ENCODE measurements around the gene NOPCHAP1. TPM values are rescaled to one million over a fixed set of nuclear protein-coding genes. Genes with fewer than 3 reads are reported as not detected.

NOPCHAP1 gene
- total RNA-seq, 6 donors from 2014 or later = 2.1 to 13.0 (median 7.6) TPM

- no peak overlapping the region for H3K27ac ChIP-seq
- ATAC-seq (ENCODE audit: low FRiP score in 2 of 2) = no peak
- H3K4me3 ChIP-seq = no peak overlapping the region
- no peak for DNase-seq
- H3K36me3 ChIP-seq = peaks cover 0 to 3% (median 0%) of the 10 kb centered on the region in 4 donors
- TF ChIP-seq, protein P1, sequence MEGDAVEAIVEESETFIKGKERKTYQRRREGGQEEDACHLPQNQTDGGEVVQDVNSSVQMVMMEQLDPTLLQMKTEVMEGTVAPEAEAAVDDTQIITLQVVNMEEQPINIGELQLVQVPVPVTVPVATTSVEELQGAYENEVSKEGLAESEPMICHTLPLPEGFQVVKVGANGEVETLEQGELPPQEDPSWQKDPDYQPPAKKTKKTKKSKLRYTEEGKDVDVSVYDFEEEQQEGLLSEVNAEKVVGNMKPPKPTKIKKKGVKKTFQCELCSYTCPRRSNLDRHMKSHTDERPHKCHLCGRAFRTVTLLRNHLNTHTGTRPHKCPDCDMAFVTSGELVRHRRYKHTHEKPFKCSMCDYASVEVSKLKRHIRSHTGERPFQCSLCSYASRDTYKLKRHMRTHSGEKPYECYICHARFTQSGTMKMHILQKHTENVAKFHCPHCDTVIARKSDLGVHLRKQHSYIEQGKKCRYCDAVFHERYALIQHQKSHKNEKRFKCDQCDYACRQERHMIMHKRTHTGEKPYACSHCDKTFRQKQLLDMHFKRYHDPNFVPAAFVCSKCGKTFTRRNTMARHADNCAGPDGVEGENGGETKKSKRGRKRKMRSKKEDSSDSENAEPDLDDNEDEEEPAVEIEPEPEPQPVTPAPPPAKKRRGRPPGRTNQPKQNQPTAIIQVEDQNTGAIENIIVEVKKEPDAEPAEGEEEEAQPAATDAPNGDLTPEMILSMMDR (IDR thresholded peaks at IDR 0.05) = no peak
- TF ChIP-seq POLR2AphosphoS5 (IDR thresholded peaks at IDR 0.05) = no peak
- TF ChIP-seq POLR2A (IDR thresholded peaks at IDR 0.05) = no peak
- no peak for TF ChIP-seq EP300 (IDR thresholded peaks at IDR 0.05)
- 88 to 95% methylated on average over 4 of the region's 4 CpGs for WGBS, 2 donors
- no peaks in the 10 kb centered on the region for H3K27me3 ChIP-seq
- no peaks in the 10 kb centered on the region for H3K4me1 ChIP-seq
- H3K9me3 ChIP-seq = no peaks in the 10 kb centered on the region
Measured at GRCh38 chr12:105032703-105033357, 46.7 kb downstream of the NOPCHAP1 start.

DNA sequence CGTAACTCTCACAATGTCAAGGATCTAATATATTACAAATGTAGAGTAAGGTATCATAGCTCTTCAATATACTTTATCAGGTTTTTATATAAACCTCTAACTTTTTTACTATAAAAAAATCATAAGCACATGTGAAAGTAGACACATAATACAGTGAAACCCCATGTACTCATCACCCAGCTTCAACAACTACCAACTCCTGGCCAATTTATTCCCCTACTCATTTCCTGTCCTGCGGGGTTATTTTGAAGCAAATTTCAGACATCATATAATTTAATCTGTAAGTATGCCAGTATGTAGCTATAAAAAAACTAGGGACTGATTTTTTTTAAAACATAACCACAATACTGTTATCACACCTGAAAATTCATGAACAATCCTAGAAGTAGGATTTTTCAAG, 47.7 kb downstream of the NOPCHAP1 start:
- Histone ChIP-seq H3K9me3 (no peaks in the 10 kb centered on the region), H3K27me3 (no peaks in the 10 kb centered on the region), H3K4me1 (no peaks in the 10 kb centered on the region), H3K4me3 (no peak overlapping the region), H3K27ac (no peak overlapping the region), H3K36me3 (peaks cover 0 to 3% (median 0%) of the 10 kb centered on the region in 4 donors)
- DNase-seq (no peak), ATAC-seq (ENCODE audit: low FRiP score in 2 of 2) (no peak)
- no peak for TF ChIP-seq POLR2A (IDR thresholded peaks at IDR 0.05)
- no peak for TF ChIP-seq POLR2AphosphoS5 (IDR thresholded peaks at IDR 0.05)
- TF ChIP-seq EP300 (IDR thresholded peaks at IDR 0.05) = no peak
- TF ChIP-seq, protein P1 (IDR thresholded peaks at IDR 0.05) = no peak
- WGBS, 2 donors = 77 to 84% methylated on average over 2 of the region's 2 CpGs

Other genes starting within 250 kb of the NOPCHAP1 start
- 10 to 100 TPM; 16.0 to 67.0 (median 23.4) TPM for gene SLC41A2, start 28.0 kb upstream of the NOPCHAP1 start, total RNA-seq
- 10 to 100 TPM in 1 of 6 donors, 1 to 10 TPM in 5; 1.2 to 11.6 (median 2.9) TPM for gene ALDH1L2, start 98.1 kb downstream of the NOPCHAP1 start, total RNA-seq
- gene WASHC4, start 121.4 kb downstream of the NOPCHAP1 start, total RNA-seq = 100 to 1,000 TPM in 2 of 6 donors, 10 to 100 TPM in 4; 32.5 to 114 (median 69.6) TPM
- gene APPL2, start 249.9 kb downstream of the NOPCHAP1 start, total RNA-seq = 10 to 100 TPM; 23.8 to 72.3 (median 28.6) TPM

All from upper lobe of left lung (tissue), 6 donors.